A549 (cell line): ENCODE data around the gene EBF3. TPM values are rescaled to one million over a fixed set of nuclear protein-coding genes. Genes with fewer than 3 reads are reported as not detected.

ENCODE experiments used
- ATAC-seq, 2 experiments: fragments of 200-7000 bp in 1 of 2; fragments of >200 bp in 1 of 2; cut with Nextera tagmentation in 1 of 2; cut with Tn5 transposase in 1 of 2; 3 replicates each; pipeline versions ENCODE4 v1.8.0 to v1.9.1; 2018 to 2020; ENCODE audit warnings: mild to moderate bottlenecking in 1 of 2, moderate library complexity in 1 of 2
- CTCF ChIA-PET: fragments of 300-600 bp; sonication (Branson Sonifier 250); formaldehyde crosslinking; extraction: SDS; loops from one replicate; lab custom pipeline; 2021; ENCODE audit warnings: antibody characterized with exemption, inconsistent platforms; lab: Yijun Ruan, JAX
- POLR2A ChIA-PET: fragments of 350-600 bp; formaldehyde crosslinking; extraction: SDS; loops from one replicate; lab custom pipeline; 2021; ENCODE audit warnings: antibody characterized with exemption, inconsistent platforms; lab: Yijun Ruan, JAX
- DNase-seq, 2 experiments: peaks; one replicate each; pipeline versions ENCODE4 v3.0.0 to v3.0.0-alpha.2; 2011 to 2016; ENCODE audit warnings: low read depth in 1 of 2, low spot score in 1 of 2
- FAIRE-seq: peaks from 2 replicates; lab custom pipeline; 2011; peaks lifted over from hg19 to GRCh38; lab: Jason Lieb, UNC
- H3K27ac ChIP-seq, 2 experiments: fragments of >200 bp; sonication (Bioruptor Twin); formaldehyde crosslinking; 3 replicates each; pipeline ENCODE4 v1.5.1; 2016 to 2017
- H3K4me1 ChIP-seq: fragments of >200 bp; sonication (Bioruptor Twin); formaldehyde crosslinking; 3 replicates; pipeline ENCODE4 v1.6.1; 2016
- H3K4me2 ChIP-seq: fragments of >200 bp; sonication (Bioruptor Twin); formaldehyde crosslinking; 3 replicates; pipeline ENCODE4 v1.6.1; 2016
- H3K4me3 ChIP-seq: fragments of >200 bp; sonication (Bioruptor Twin); formaldehyde crosslinking; 3 replicates; pipeline ENCODE4 v1.5.1; 2016
- H3K9me3 ChIP-seq: fragments of >200 bp; sonication (Bioruptor Twin); formaldehyde crosslinking; 3 replicates; pipeline ENCODE4 v1.6.1; 2016
- CBX8 ChIP-seq: fragments of 200-600 bp; sonication (generic); IDR thresholded peaks from 2 replicates; pipeline ENCODE4 v1.6.1; 2016
- CEBPB ChIP-seq, 2 experiments: fragments of >200 bp in 1 of 2; sonication (Bioruptor Twin) in 1 of 2; formaldehyde crosslinking in 1 of 2; IDR thresholded peaks; 2 replicates each; pipeline ENCODE4 v1.6.1; 2012 to 2016
- EHMT2 ChIP-seq: fragments of 200-600 bp; sonication (generic); IDR thresholded peaks from 2 replicates; pipeline ENCODE4 v1.6.1; 2016; ENCODE audit warnings: antibody characterized with exemption, low read depth, mild to moderate bottlenecking, moderate library complexity
- ELK1 ChIP-seq: fragments of 150-350 bp; IDR thresholded peaks from 2 replicates; pipeline ENCODE4 v1.6.1; 2014; ENCODE audit warnings: low read depth, mild to moderate bottlenecking, low read length
- ESRRA ChIP-seq: fragments of 150-350 bp; IDR thresholded peaks from 2 replicates; pipeline ENCODE4 v1.6.1; 2014; ENCODE audit warnings: mild to moderate bottlenecking, low read length, borderline replicate concordance
- FOSB ChIP-seq: fragments of 250-450 bp; sonication (Bioruptor Pico); IDR thresholded peaks from 2 replicates; pipeline ENCODE4 v1.5.0; 2020; ENCODE audit warnings: mild to moderate bottlenecking, moderate library complexity
- FOSL2 ChIP-seq, 2 experiments: fragments of 450-650 bp in 1 of 2; fragments of >200 bp in 1 of 2; sonication (Bioruptor Twin) in 1 of 2; formaldehyde crosslinking; IDR thresholded peaks; 2 replicates each; pipeline versions ENCODE4 v1.5.0 to v1.6.1; 2016 to 2020; ENCODE audit warnings: mild to moderate bottlenecking in 1 of 2, moderate library complexity in 1 of 2
- GATA3 ChIP-seq: IDR thresholded peaks from 2 replicates; pipeline ENCODE4 v1.6.1; 2012; ENCODE audit warnings: borderline replicate concordance
- HES2 ChIP-seq: fragments of >200 bp; sonication (Bioruptor Twin); formaldehyde crosslinking; IDR thresholded peaks from 2 replicates; pipeline ENCODE4 v1.6.1; 2016
- KDM1A ChIP-seq: fragments of 200-600 bp; sonication (generic); IDR thresholded peaks from 2 replicates; pipeline ENCODE4 v1.6.1; 2016; ENCODE audit warnings: low read depth, mild to moderate bottlenecking
- KDM5A ChIP-seq: fragments of 200-600 bp; sonication (generic); IDR thresholded peaks from 2 replicates; pipeline ENCODE4 v1.6.1; 2016; ENCODE audit warnings: antibody characterized with exemption, mild to moderate bottlenecking
- MAFK ChIP-seq: fragments of 450-650 bp; IDR thresholded peaks from 2 replicates; pipeline ENCODE4 v1.6.1; 2014; ENCODE audit not compliant: partially characterized antibody
- MAZ ChIP-seq: fragments of 150-350 bp; IDR thresholded peaks from 2 replicates; pipeline ENCODE4 v1.6.1; 2014; ENCODE audit warnings: antibody characterized with exemption, low read depth, low read length, borderline replicate concordance
- MYC ChIP-seq: IDR thresholded peaks from 2 replicates; pipeline ENCODE4 v1.6.1; 2012; ENCODE audit warnings: mild to moderate bottlenecking, inconsistent platforms, low read length, improper control_type of control experiment, borderline replicate concordance
- NPAS2 ChIP-seq: fragments of 250-450 bp; sonication (Bioruptor Pico); IDR thresholded peaks from 2 replicates; pipeline ENCODE4 v1.8.0; 2022; ENCODE audit warnings: mild to moderate bottlenecking, moderate library complexity, borderline replicate concordance
- PBX3 ChIP-seq: IDR thresholded peaks from 2 replicates; pipeline ENCODE4 v1.6.1; 2012
- PHF8 ChIP-seq: fragments of 200-600 bp; sonication (generic); IDR thresholded peaks from 2 replicates; pipeline ENCODE4 v1.6.1; 2016; ENCODE audit warnings: low read depth, mild to moderate bottlenecking, antibody characterized with exemption, moderate library complexity, borderline replicate concordance
- POLR2A ChIP-seq: IDR thresholded peaks from 2 replicates; pipeline ENCODE4 v1.6.1; 2012; ENCODE audit warnings: mild to moderate bottlenecking, low read length
- POLR2AphosphoS2 ChIP-seq: conservative IDR thresholded peaks from 2 replicates; pipeline ENCODE4 v1.6.1; 2012; ENCODE audit warnings: low read length, improper control_type of control experiment, inconsistent platforms
- RAD21 ChIP-seq, 2 experiments: fragments of >200 bp in 1 of 2; sonication (Bioruptor Twin) in 1 of 2; formaldehyde crosslinking in 1 of 2; IDR thresholded peaks in 1 of 2; conservative IDR thresholded peaks in 1 of 2; 2 replicates in 1 of 2; 3 replicates in 1 of 2; pipeline ENCODE4 v1.6.1; 2012 to 2018; ENCODE audit warnings: inconsistent platforms in 1 of 2
- REST ChIP-seq: fragments of 200-600 bp; sonication (generic); IDR thresholded peaks from 2 replicates; pipeline ENCODE4 v1.6.1; 2016; ENCODE audit warnings: antibody characterized with exemption, mild to moderate bottlenecking, moderate library complexity
- SREBF2 ChIP-seq: fragments of 450-650 bp; IDR thresholded peaks from 2 replicates; pipeline ENCODE4 v1.6.1; 2014; ENCODE audit warnings: mild to moderate bottlenecking, moderate library complexity
- TFCP2L1 ChIP-seq: fragments of 250-450 bp; sonication (Bioruptor Pico); IDR thresholded peaks from 2 replicates; pipeline ENCODE4 v1.5.0; 2021; ENCODE audit warnings: mild to moderate bottlenecking
- ZC3H11A ChIP-seq: fragments of 450-650 bp; IDR thresholded peaks from 2 replicates; pipeline ENCODE4 v1.6.1; 2014; ENCODE audit warnings: antibody characterized with exemption, mild to moderate bottlenecking
- ZFP36 ChIP-seq: fragments of 450-650 bp; IDR thresholded peaks from 2 replicates; pipeline ENCODE4 v1.6.1; 2014; ENCODE audit warnings: borderline replicate concordance; ENCODE audit not compliant: partially characterized antibody
- ZNF302 ChIP-seq: fragments of 250-450 bp; sonication (Bioruptor Pico); IDR thresholded peaks from 2 replicates; pipeline ENCODE4 v1.9.0; 2021; ENCODE audit warnings: inconsistent platforms, mild to moderate bottlenecking, moderate library complexity
- WGBS: methylation state at CpG from one replicate; pipeline ENCODE4 v1.1.6; 2017; ENCODE audit errors: missing lambda C conversion rate; 5-methylcytosine and 5-hydroxymethylcytosine counted together
- polyA plus RNA-seq, 4 experiments: library from polyadenylated mRNA; depleted of rRNA in 3 of 4; stranded (reverse); fragments of >200 nt; fragmentation: RNase III in 1 of 4; extraction: RNeasy Plus Mini Kit Qiagen cat#74134 plus additional on column Dnase treatment in 1 of 4; gene quantifications; 2 replicates in 3 of 4; 3 replicates in 1 of 4; pipeline ENCODE4 v1.2.3, GENCODE V29; 2011 to 2017

Gene EBF3
- polyA plus RNA-seq, 2 of the 4 experiments (the other 2 are of a cell fraction) = 0.12 TPM; not detected in 1

GRCh38 chr10:129909080-129909479 lies 55.0 kb downstream of the EBF3 start:
- FAIRE-seq = no peak
- H3K4me1 ChIP-seq = no peaks in the 10 kb centered on the region
- no peak overlapping the region for H3K4me2 ChIP-seq
- no peaks in the 10 kb centered on the region for H3K9me3 ChIP-seq
- H3K4me3 ChIP-seq = no peak overlapping the region
- CTCF ChIA-PET = no interaction called here
- 27% methylated on average over 3 of the region's 3 CpGs for WGBS
- DNase-seq = no peak
- TF ChIP-seq EHMT2 = no peak
- no peak for TF ChIP-seq CBX8
- TF ChIP-seq MYC = no peak
- TF ChIP-seq ZFP36 = no peak
- no peak for TF ChIP-seq NPAS2 (CRISPR knock-in tag)
- no peak for TF ChIP-seq ZC3H11A
- no peak for TF ChIP-seq FOSB (CRISPR knock-in tag)
- TF ChIP-seq MAZ = no peak
- no peak for TF ChIP-seq ELK1
- no peak for TF ChIP-seq POLR2AphosphoS2
- no peak for TF ChIP-seq GATA3
- TF ChIP-seq KDM1A = no peak
- TF ChIP-seq POLR2A = no peak
- no peak for TF ChIP-seq HES2
- TF ChIP-seq ZNF302 (CRISPR knock-in tag) = no peak
- no peak for TF ChIP-seq RAD21 (conservative IDR thresholded peaks at IDR 0.05 in 1 of 2, IDR thresholded peaks at IDR 0.05 in 1 of 2)
- no peak for TF ChIP-seq SREBF2
- no peak for TF ChIP-seq FOSL2 (IDR thresholded peaks at IDR 0.05)
- TF ChIP-seq FOSL2 (CRISPR knock-in tag; IDR thresholded peaks at IDR 0.05) = no peak
- no peak for TF ChIP-seq PHF8
- TF ChIP-seq CEBPB (IDR thresholded peaks at IDR 0.05) = no peak
- TF ChIP-seq, all 56 proteins: peak for 0
- no peak overlapping the region for H3K27ac ChIP-seq
- no peak for ATAC-seq
- POLR2A ChIA-PET = no interaction called here

- ATAC-seq (no peak), DNase-seq (no peak), FAIRE-seq (no peak)
- H3K4me3 ChIP-seq = no peak overlapping the region
- H3K4me2 ChIP-seq = no peak overlapping the region
- no peak overlapping the region for H3K27ac ChIP-seq
- no peak for TF ChIP-seq POLR2AphosphoS2
- TF ChIP-seq ESRRA = no peak
- no peak for TF ChIP-seq KDM5A
- H3K9me3 ChIP-seq = no peaks in the 10 kb centered on the region
- 75% methylated on average over 15 of the region's 15 CpGs for WGBS
- no peaks in the 10 kb centered on the region for H3K4me1 ChIP-seq
- POLR2A ChIA-PET = no interaction called here
- CTCF ChIA-PET = interaction anchor here (0.9 kb wide), 1 partner anchor 219 kb away, joined by 3 read pairs; no protein-coding TSS in a partner anchor
Measured at GRCh38 chr10:129908406-129908805, 55.7 kb downstream of the EBF3 start.

- Histone ChIP-seq H3K4me1 (no peaks in the 10 kb centered on the region), H3K4me2 (no peak overlapping the region), H3K9me3 (no peaks in the 10 kb centered on the region), H3K4me3 (no peak overlapping the region), H3K27ac (no peak overlapping the region)
- 9% methylated on average over 7 of the region's 12 CpGs for WGBS
- TF ChIP-seq PBX3 (no peak), TFCP2L1 (CRISPR knock-in tag) (no peak), MAFK (no peak), REST (no peak), ZC3H11A (no peak)
- ATAC-seq = no peak
- ChIA-PET CTCF (no interaction called here), POLR2A (no interaction called here)
- no peak for DNase-seq
- FAIRE-seq = no peak
Measured at GRCh38 chr10:129905553-129905952, 58.5 kb downstream of the EBF3 start.
